GM12872 (cell line): ENCODE data around the gene GNG7.

Experiments used
- TF ChIP-seq, protein P1 (sequence below): IDR thresholded peaks from 3 replicates; pipeline ENCODE4 v1.5.1; 2011; ENCODE audit warnings: low read depth, mild to moderate bottlenecking, low read length, moderate library complexity; ENCODE audit not compliant: insufficient read depth

The GNG7 gene

DNA sequence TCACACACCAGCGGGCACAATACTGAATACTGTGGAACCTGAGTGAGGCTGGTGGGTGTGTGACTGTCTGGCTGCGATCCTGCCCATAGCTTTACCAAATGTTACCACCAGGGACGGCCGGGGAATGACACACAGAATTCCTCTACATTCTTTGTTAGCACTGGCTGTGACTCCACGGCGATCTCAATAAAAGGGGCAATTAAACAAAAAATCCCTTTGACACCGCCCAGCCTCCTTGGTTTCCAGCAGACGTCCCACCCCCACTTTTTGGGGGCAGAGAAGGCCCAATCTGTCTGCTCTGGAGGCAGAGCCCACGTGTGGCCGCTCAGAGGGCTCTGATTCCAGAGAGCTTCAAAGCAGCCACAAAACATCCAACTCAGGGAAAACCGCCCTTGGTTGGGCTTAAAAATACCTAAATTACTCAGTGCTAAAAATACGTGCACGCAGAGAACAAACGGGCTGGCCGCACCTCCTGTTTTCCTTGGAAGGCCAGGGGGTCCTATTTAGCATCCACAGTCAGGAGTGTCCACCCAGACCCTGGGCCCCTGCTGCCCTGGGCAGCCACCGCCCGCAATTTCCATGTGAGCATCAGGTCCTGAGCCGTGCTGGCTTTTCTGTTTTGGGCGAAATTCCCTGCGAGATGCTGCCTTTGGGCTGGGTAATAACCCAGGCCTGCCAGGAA lies 178.7 kb downstream of the GNG7 start:
- TF ChIP-seq, protein P1, sequence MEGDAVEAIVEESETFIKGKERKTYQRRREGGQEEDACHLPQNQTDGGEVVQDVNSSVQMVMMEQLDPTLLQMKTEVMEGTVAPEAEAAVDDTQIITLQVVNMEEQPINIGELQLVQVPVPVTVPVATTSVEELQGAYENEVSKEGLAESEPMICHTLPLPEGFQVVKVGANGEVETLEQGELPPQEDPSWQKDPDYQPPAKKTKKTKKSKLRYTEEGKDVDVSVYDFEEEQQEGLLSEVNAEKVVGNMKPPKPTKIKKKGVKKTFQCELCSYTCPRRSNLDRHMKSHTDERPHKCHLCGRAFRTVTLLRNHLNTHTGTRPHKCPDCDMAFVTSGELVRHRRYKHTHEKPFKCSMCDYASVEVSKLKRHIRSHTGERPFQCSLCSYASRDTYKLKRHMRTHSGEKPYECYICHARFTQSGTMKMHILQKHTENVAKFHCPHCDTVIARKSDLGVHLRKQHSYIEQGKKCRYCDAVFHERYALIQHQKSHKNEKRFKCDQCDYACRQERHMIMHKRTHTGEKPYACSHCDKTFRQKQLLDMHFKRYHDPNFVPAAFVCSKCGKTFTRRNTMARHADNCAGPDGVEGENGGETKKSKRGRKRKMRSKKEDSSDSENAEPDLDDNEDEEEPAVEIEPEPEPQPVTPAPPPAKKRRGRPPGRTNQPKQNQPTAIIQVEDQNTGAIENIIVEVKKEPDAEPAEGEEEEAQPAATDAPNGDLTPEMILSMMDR = no peak

DNA sequence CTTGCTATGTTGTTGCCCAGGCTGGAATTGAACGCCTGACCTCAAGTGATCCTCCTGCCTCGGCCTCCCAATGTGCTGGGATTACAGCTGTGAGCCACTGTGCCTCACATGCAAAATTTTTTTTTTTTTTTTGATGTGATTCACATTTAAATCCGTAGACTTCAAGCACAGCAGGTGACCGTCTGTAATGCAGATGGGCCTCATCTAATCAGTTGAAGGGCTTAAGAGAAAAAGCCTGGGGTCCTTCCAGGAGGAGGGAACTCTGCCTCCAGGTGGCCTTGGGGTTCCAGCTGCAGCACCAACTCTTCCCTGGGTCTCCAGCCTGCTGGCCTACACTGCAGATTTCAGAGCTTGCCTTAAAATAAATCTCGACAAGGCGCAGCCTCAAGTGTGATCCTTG lies 183.0 kb downstream of the GNG7 start:
- TF ChIP-seq, protein P1 = no peak

- TF ChIP-seq, protein P1 = no peak
Observed at GRCh38 chr19:2517881-2518601, 184.5 kb downstream of the GNG7 start.

DNA sequence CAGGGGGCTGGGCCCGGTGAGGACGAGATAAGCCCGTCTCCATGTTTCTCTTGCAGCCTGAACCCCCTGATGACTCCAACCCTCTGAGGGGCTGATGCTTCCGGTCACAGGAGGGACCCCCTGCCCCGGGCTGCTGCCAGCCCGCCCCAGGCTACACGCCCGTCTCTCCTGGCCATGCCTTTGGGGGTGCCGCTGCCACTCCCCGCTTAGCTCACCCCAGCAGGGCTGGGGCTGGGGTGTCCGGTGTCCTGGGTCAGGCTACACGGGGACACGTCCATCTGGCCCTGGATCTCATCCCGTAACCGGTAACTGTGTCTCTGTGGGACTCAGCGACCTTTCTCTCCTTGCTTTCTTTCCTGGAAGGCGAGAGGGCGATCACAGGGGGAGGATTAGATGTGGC lies 185.8 kb downstream of the GNG7 start:
- TF ChIP-seq, protein P1 = no peak

DNA sequence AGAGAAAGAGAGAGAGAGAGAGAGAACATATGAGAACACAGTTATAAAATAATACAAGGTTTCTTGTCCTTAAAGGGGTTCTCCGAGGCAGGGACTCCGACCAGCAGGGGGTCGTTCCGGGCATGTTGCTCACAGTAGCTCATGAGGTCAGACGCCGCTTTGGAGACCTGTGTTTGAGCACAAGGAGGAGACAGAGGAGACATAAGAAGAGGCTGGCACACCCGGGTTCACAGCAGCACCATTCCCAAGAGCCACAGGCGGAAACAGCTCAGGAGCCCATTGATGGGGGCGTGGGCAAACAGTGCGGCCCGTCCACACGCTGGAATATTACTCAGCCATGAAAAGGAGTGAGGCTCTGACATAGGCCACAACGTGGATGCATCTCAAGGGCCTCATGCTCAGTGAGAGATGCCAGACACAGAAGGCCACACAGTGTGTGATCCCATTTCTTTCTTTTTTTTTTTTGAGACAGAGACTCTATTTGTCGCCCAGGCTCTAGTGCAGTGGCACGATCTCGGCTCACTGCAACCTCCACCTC lies 187.4 kb downstream of the GNG7 start:
- TF ChIP-seq, protein P1 = no peak

DNA sequence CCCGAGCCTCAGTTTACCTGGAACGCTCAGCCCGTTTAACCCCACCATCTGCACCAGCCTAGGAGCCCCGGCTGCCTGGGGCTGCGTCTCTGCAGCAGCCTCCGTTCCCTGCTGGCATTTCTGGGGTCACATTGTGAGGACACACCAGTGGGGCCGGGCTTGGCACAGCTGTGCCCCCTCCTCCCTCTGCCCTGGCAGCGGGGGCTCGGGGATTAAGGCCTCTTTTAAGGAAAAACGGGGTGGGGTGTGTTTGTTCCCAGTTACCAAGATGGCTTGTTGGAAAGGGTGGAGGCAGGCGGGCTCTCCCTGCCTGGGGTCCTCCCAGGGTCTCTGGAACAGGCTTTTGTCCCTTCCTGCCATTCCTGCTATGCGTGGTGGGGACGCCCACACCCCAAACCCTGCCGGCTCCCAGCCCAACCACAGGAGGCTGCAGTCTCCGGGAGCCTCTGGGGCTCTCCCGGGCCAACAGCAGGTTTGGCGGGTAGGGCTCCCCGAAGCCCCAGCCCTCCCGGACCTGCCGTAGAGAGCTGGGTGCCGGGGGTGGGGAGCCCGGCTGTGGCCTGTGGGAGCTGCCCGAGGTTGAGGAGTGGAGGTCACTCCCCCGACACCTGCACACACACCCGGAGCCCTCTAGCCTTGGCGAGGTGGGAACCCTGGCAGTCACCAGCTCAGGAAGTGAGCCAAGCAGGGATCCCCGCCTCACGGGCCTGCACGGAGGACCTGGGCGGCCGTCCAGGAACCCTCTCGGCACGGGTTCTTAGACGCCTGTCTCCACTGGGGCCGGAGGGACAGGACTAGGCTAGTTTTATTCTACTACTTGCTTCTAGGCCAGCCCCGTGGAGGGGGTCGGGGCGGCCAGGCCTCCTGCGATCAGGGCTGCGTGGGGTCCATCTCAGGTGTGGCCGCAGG lies 189.7 kb downstream of the GNG7 start:
- TF ChIP-seq, protein P1 = no peak

GRCh38 chr19:2511991-2512390 lies 190.5 kb downstream of the GNG7 start:
- TF ChIP-seq, protein P1 = no peak
